SK-N-SH (cell line): ENCODE results near the gene CXCL16. TPM values are rescaled to one million over a fixed set of nuclear protein-coding genes. Genes with fewer than 3 reads are reported as not detected.

Source experiments
- CTCF ChIA-PET: fragments of 300-600, 350-600 bp; formaldehyde crosslinking; extraction: SDS; loops from one replicate; lab custom pipeline; 2021; lab: Yijun Ruan, JAX
- POLR2A ChIA-PET: fragments of 350-600 bp; sonication (Branson Sonifier 250); formaldehyde crosslinking; extraction: SDS; loops from one replicate; lab custom pipeline; 2020; ENCODE audit warnings: antibody characterized with exemption, inconsistent platforms; lab: Yijun Ruan, JAX
- DNase-seq: peaks from one replicate; pipeline ENCODE4 v3.0.0; 2012
- H2AFZ ChIP-seq: fragments of 200-600 bp; sonication (generic); 2 replicates; pipeline ENCODE4 v1.8.1; 2016; ENCODE audit warnings: antibody characterized with exemption, mild to moderate bottlenecking, low read depth
- H3F3A ChIP-seq: fragments of 200-600 bp; sonication (generic); replicated peaks from 2 replicates; pipeline ENCODE3; 2016; ENCODE audit warnings: antibody characterized with exemption, mild to moderate bottlenecking; ENCODE audit not compliant: insufficient read depth
- H3K27ac ChIP-seq, 2 experiments: fragments of 200-500 bp in 1 of 2; fragments of 200-600 bp in 1 of 2; sonication (Bioruptor generic) in 1 of 2; sonication (generic), shearing (Covaris generic) in 1 of 2; 2 replicates each; pipeline versions ENCODE4 v1.5.1 to v1.6.1; 2014 to 2016; ENCODE audit warnings: low read depth in 2 of 2, inconsistent platforms in 1 of 2, low read length in 1 of 2, mild to moderate bottlenecking in 1 of 2, mixed read lengths in 1 of 2
- H3K27me3 ChIP-seq: fragments of 200-600 bp; sonication (generic), shearing (Covaris generic); 2 replicates; pipeline ENCODE4 v1.6.1; 2016; ENCODE audit warnings: mixed run types; ENCODE audit not compliant: insufficient read depth
- H3K36me3 ChIP-seq, 2 experiments: fragments of 200-500 bp in 1 of 2; fragments of 200-600 bp in 1 of 2; sonication (Bioruptor generic) in 1 of 2; sonication (generic) in 1 of 2; replicated peaks in 1 of 2; 2 replicates each; pipeline versions ENCODE3 to v1.5.1; 2014 to 2016; ENCODE audit warnings: low read length in 1 of 2, mild to moderate bottlenecking in 1 of 2; ENCODE audit not compliant: insufficient read depth in 2 of 2, control insufficient read depth in 1 of 2
- H3K4me1 ChIP-seq, 2 experiments: fragments of 200-500 bp in 1 of 2; fragments of 200-600 bp in 1 of 2; sonication (Bioruptor generic) in 1 of 2; sonication (generic), shearing (Covaris generic) in 1 of 2; 2 replicates each; pipeline versions ENCODE4 v1.5.1 to v1.6.1; 2014 to 2016; ENCODE audit warnings: low read depth in 1 of 2, low read length in 1 of 2, mixed run types in 1 of 2; ENCODE audit not compliant: insufficient read depth in 2 of 2, control insufficient read depth in 1 of 2
- H3K4me2 ChIP-seq: fragments of 200-600 bp; sonication (generic), shearing (Covaris generic); 2 replicates; pipeline ENCODE4 v1.6.1; 2017; ENCODE audit warnings: mixed run types
- H3K4me3 ChIP-seq, 2 experiments: fragments of 200-500 bp in 1 of 2; fragments of 200-600 bp in 1 of 2; sonication (Bioruptor generic) in 1 of 2; sonication (generic), shearing (Covaris generic) in 1 of 2; 2 replicates each; pipeline versions ENCODE4 v1.5.1 to v1.8.1; 2014 to 2016; ENCODE audit warnings: low read depth in 2 of 2, inconsistent platforms in 1 of 2, low read length in 1 of 2, mild to moderate bottlenecking in 1 of 2, mixed read lengths in 1 of 2, moderate library complexity in 1 of 2
- H3K79me2 ChIP-seq: fragments of 200-600 bp; sonication (generic); 2 replicates; pipeline ENCODE4 v1.8.1; 2017; ENCODE audit warnings: mild to moderate bottlenecking; ENCODE audit not compliant: insufficient read depth
- H3K9ac ChIP-seq: fragments of 200-600 bp; sonication (generic); 2 replicates; pipeline ENCODE4 v1.6.1; 2017; ENCODE audit warnings: mixed run types
- H3K9me2 ChIP-seq: fragments of 200-600 bp; sonication (generic); 2 replicates; pipeline ENCODE4 v1.6.1; 2017; ENCODE audit warnings: mixed run types
- H3K9me3 ChIP-seq: fragments of 200-600 bp; sonication (generic); 2 replicates; pipeline ENCODE4 v1.6.1; 2017; ENCODE audit warnings: mixed run types, mild to moderate bottlenecking, moderate library complexity
- H4K20me1 ChIP-seq: fragments of 200-600 bp; sonication (generic); 2 replicates; pipeline ENCODE4 v1.6.1; 2017; ENCODE audit warnings: mild to moderate bottlenecking, mixed run types; ENCODE audit not compliant: insufficient read depth
- CHD2 ChIP-seq: fragments of 150-350 bp; IDR thresholded peaks from 2 replicates; pipeline ENCODE4 v1.6.1; 2018; ENCODE audit warnings: low read length; ENCODE audit not compliant: partially characterized antibody
- ELF1 ChIP-seq: IDR thresholded peaks from 2 replicates; pipeline ENCODE4 v1.4.0; 2012
- FOSL2 ChIP-seq: IDR thresholded peaks from 2 replicates; pipeline ENCODE4 v1.4.0; 2012; ENCODE audit warnings: low read depth, mild to moderate bottlenecking, moderate library complexity, borderline replicate concordance
- GABPA ChIP-seq: IDR thresholded peaks from 2 replicates; pipeline ENCODE4 v1.4.0; 2012; ENCODE audit warnings: low read depth, mild to moderate bottlenecking
- IRF3 ChIP-seq: fragments of 150-350 bp; IDR thresholded peaks from 2 replicates; pipeline ENCODE4 v1.6.1; 2016; ENCODE audit warnings: mild to moderate bottlenecking, low read depth, low read length
- JUND ChIP-seq: IDR thresholded peaks from 2 replicates; pipeline ENCODE4 v1.4.0; 2012
- MAX ChIP-seq: IDR thresholded peaks from 2 replicates; pipeline ENCODE4 v1.4.0; 2012; ENCODE audit warnings: low read depth
- NFIC ChIP-seq: IDR thresholded peaks from 2 replicates; pipeline ENCODE4 v1.4.0; 2012; ENCODE audit warnings: borderline replicate concordance
- NRF1 ChIP-seq: IDR thresholded peaks from 2 replicates; pipeline ENCODE4 v1.6.1; 2012; ENCODE audit warnings: low read depth, mild to moderate bottlenecking, low read length
- POLR2AphosphoS5 ChIP-seq: IDR thresholded peaks from 2 replicates; pipeline ENCODE4 v1.6.1; 2012; ENCODE audit warnings: low read depth, low read length
- REST ChIP-seq: IDR thresholded peaks from 2 replicates; pipeline ENCODE4 v1.6.1; 2012; ENCODE audit warnings: mild to moderate bottlenecking, low read depth, low read length, moderate library complexity
- RFX5 ChIP-seq: IDR thresholded peaks from 2 replicates; pipeline ENCODE4 v1.6.1; 2012; ENCODE audit warnings: mild to moderate bottlenecking, improper control_type of control experiment, low read length
- SIN3A ChIP-seq: IDR thresholded peaks from 2 replicates; pipeline ENCODE4 v1.6.1; 2012; ENCODE audit warnings: low read depth, mild to moderate bottlenecking, low read length, moderate library complexity, borderline replicate concordance
- TAF1 ChIP-seq: IDR thresholded peaks from 2 replicates; pipeline ENCODE4 v1.6.1; 2012; ENCODE audit warnings: low read depth, mild to moderate bottlenecking, low read length, moderate library complexity, borderline replicate concordance
- TCF12 ChIP-seq: IDR thresholded peaks from 2 replicates; pipeline ENCODE4 v1.4.0; 2012
- TEAD4 ChIP-seq: IDR thresholded peaks from 2 replicates; pipeline ENCODE4 v1.4.0; 2012; ENCODE audit warnings: mild to moderate bottlenecking, borderline replicate concordance; ENCODE audit not compliant: insufficient read depth
- WGBS: methylation state at CpG from one replicate; pipeline ENCODE4 v1.1.6; 2017; ENCODE audit warnings: low lambda C conversion rate; 5-methylcytosine and 5-hydroxymethylcytosine counted together
- polyA plus RNA-seq, 3 experiments: library from polyadenylated mRNA; depleted of rRNA; stranded (reverse); fragments of >200 nt; gene quantifications; 2 replicates each; pipeline ENCODE4 v1.2.3, GENCODE V29; 2012

Gene CXCL16
- polyA plus RNA-seq, 1 of the 3 experiments (the other 2 are of a cell fraction) = 4.3 TPM

GRCh38 chr17:4712526-4712925 is 27.2 kb downstream of the CXCL16 start:
- POLR2A ChIA-PET = no interaction called here

More at GRCh38 chr17:4712526-4712925, 27.2 kb downstream of the CXCL16 start:
- no peak overlapping the region for H2AFZ ChIP-seq
- 90% methylated on average over 3 of the region's 3 CpGs for WGBS
- no peaks in the 10 kb centered on the region for H4K20me1 ChIP-seq
- no peaks in the 10 kb centered on the region for H3K9me2 ChIP-seq
- H3K36me3 ChIP-seq = no peaks in the 10 kb centered on the region
- H3K4me3 ChIP-seq = no peak overlapping the region
- peaks cover 0 to 20% of the 10 kb centered on the region in 2 experiments; a peak in 1 of 4 replicates for H3K4me1 ChIP-seq
- H3K27ac ChIP-seq = no peak overlapping the region
- no peak overlapping the region for H3K4me2 ChIP-seq
- no peak overlapping the region for H3K9ac ChIP-seq
- TF ChIP-seq CHD2 (no peak), TEAD4 (no peak), MAX (no peak), FOSL2 (no peak), POLR2AphosphoS5 (no peak), GABPA (no peak), ELF1 (no peak), NFIC (no peak), NRF1 (no peak), SIN3A (no peak), JUND (no peak), RFX5 (no peak), IRF3 (no peak), TCF12 (no peak), TAF1 (no peak), REST (no peak)
- CTCF ChIA-PET = interaction anchor here (1.5 kb wide), 1 partner anchor 74 kb away, joined by 6 read pairs; the partner anchor contains the start of gene VMO1
- H3K79me2 ChIP-seq = peaks cover 5% of the 10 kb centered on the region; the same call in 1 of the 2 replicates
- H3K9me3 ChIP-seq = no peaks in the 10 kb centered on the region
- no peaks in the 10 kb centered on the region for H3K27me3 ChIP-seq
- DNase-seq = no peak
- peaks cover 7% of the 10 kb centered on the region for H3F3A ChIP-seq
